ENCODE results near the gene DEFB129. TPM values are rescaled to one million over a fixed set of nuclear protein-coding genes. Genes with fewer than 3 reads are reported as not detected.

Gene DEFB129
- total RNA-seq, 1 experiment from 2014 or later = not detected

DNA sequence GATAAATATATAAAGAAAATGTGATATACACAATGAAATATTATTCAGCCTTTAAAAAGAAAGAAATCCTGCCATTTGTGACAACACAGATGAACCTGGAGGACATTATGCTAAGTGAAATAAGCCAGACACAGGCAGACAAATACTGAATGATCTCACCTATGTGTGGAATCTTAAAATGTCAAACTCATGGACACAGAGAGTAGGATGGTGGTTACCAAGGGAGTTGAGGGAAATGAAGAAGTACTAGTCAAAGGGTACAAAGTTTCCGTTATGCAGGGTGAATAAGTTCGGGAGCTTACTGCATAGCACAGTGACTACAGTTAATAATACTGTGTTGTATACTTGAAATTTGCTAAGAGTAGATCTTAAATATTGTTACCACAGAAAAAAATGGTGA lies 15.8 kb downstream of the DEFB129 start:
- H3K4me3 Mint-ChIP-seq = no peak overlapping the region
- no peak for TF ChIP-seq ZNF416 (CRISPR knock-in tag; IDR thresholded peaks at IDR 0.05)
- TF ChIP-seq, protein P1, sequence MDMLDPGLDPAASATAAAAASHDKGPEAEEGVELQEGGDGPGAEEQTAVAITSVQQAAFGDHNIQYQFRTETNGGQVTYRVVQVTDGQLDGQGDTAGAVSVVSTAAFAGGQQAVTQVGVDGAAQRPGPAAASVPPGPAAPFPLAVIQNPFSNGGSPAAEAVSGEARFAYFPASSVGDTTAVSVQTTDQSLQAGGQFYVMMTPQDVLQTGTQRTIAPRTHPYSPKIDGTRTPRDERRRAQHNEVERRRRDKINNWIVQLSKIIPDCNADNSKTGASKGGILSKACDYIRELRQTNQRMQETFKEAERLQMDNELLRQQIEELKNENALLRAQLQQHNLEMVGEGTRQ (CRISPR knock-in tag; IDR thresholded peaks at IDR 0.05) = no peak
- no peak for TF ChIP-seq ETV6 (CRISPR knock-in tag; IDR thresholded peaks at IDR 0.05)
- TF ChIP-seq IRF2 (CRISPR knock-in tag; IDR thresholded peaks at IDR 0.05; ENCODE audit: borderline replicate concordance, low read depth) = no peak
- ChIA-PET POLR2A (no interaction called here), CTCF (interaction anchor here (1.0 kb wide), 1 partner anchor 36 kb away, joined by 3 read pairs; no protein-coding TSS in a partner anchor)
- H3K4me1 Mint-ChIP-seq = no peaks in the 10 kb centered on the region
- DNase-seq (ENCODE audit: low spot score) (no peak), ATAC-seq (no peak)
- H3K9me3 Mint-ChIP-seq = no peaks in the 10 kb centered on the region
- peaks cover 99% of the 10 kb centered on the region for H3K27me3 Mint-ChIP-seq (ENCODE audit: low read depth)
- H3K27ac Mint-ChIP-seq = no peak overlapping the region
- H3K36me3 Mint-ChIP-seq = no peaks in the 10 kb centered on the region

DNA sequence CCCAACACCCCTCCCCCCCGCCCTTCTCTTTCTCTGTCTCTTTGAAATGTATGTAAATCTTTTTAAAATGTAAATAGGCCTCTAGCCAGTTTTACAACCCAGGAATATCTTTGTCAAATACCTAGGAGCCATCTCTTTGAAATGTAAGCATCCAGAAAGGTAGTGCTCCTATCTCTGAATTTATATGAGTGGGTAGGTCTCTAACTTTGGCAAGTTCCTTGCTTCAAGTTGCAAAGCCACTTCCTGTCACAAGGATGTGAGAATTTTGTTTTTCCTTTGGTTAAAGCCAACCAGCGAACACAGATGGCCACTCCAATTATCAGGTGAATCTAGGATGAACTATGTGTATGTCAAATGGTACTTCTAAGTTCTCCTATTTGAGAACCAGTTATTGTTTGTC lies 24.3 kb downstream of the DEFB129 start:
- Mint-ChIP-seq H3K27ac (no peak overlapping the region), H3K4me1 (peaks cover 7% of the 10 kb centered on the region), H3K9me3 (no peaks in the 10 kb centered on the region), H3K4me3 (no peak overlapping the region), H3K36me3 (no peaks in the 10 kb centered on the region), H3K27me3 (ENCODE audit: low read depth) (peaks cover 98% of the 10 kb centered on the region)
- ChIA-PET POLR2A (no interaction called here), CTCF (no interaction called here)
- TF ChIP-seq NR2C2 (CRISPR knock-in tag; IDR thresholded peaks at IDR 0.05) = no peak
- TF ChIP-seq, protein P2, sequence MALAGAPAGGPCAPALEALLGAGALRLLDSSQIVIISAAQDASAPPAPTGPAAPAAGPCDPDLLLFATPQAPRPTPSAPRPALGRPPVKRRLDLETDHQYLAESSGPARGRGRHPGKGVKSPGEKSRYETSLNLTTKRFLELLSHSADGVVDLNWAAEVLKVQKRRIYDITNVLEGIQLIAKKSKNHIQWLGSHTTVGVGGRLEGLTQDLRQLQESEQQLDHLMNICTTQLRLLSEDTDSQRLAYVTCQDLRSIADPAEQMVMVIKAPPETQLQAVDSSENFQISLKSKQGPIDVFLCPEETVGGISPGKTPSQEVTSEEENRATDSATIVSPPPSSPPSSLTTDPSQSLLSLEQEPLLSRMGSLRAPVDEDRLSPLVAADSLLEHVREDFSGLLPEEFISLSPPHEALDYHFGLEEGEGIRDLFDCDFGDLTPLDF (CRISPR knock-in tag; IDR thresholded peaks at IDR 0.05) = no peak
- TF ChIP-seq ZNF317 (CRISPR knock-in tag; IDR thresholded peaks at IDR 0.05; ENCODE audit: borderline replicate concordance, low read depth) = no peak
- no peak for TF ChIP-seq SP1 (CRISPR knock-in tag; conservative IDR thresholded peaks at IDR 0.05)
- TF ChIP-seq ETV6 (CRISPR knock-in tag; IDR thresholded peaks at IDR 0.05) = no peak
- TF ChIP-seq, protein P3, sequence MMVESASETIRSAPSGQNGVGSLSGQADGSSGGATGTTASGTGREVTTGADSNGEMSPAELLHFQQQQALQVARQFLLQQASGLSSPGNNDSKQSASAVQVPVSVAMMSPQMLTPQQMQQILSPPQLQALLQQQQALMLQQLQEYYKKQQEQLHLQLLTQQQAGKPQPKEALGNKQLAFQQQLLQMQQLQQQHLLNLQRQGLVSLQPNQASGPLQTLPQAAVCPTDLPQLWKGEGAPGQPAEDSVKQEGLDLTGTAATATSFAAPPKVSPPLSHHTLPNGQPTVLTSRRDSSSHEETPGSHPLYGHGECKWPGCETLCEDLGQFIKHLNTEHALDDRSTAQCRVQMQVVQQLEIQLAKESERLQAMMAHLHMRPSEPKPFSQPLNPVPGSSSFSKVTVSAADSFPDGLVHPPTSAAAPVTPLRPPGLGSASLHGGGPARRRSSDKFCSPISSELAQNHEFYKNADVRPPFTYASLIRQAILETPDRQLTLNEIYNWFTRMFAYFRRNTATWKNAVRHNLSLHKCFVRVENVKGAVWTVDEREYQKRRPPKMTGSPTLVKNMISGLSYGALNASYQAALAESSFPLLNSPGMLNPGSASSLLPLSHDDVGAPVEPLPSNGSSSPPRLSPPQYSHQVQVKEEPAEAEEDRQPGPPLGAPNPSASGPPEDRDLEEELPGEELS (CRISPR knock-in tag; IDR thresholded peaks at IDR 0.05) = no peak
- TF ChIP-seq ZNF219 (CRISPR knock-in tag; IDR thresholded peaks at IDR 0.05; ENCODE audit: borderline replicate concordance) = no peak
- no peak for TF ChIP-seq TCF7 (CRISPR knock-in tag; IDR thresholded peaks at IDR 0.05; ENCODE audit: low read depth)
- no peak for TF ChIP-seq MXD4 (CRISPR knock-in tag; IDR thresholded peaks at IDR 0.05; ENCODE audit: borderline replicate concordance)
- TF ChIP-seq, protein P4, sequence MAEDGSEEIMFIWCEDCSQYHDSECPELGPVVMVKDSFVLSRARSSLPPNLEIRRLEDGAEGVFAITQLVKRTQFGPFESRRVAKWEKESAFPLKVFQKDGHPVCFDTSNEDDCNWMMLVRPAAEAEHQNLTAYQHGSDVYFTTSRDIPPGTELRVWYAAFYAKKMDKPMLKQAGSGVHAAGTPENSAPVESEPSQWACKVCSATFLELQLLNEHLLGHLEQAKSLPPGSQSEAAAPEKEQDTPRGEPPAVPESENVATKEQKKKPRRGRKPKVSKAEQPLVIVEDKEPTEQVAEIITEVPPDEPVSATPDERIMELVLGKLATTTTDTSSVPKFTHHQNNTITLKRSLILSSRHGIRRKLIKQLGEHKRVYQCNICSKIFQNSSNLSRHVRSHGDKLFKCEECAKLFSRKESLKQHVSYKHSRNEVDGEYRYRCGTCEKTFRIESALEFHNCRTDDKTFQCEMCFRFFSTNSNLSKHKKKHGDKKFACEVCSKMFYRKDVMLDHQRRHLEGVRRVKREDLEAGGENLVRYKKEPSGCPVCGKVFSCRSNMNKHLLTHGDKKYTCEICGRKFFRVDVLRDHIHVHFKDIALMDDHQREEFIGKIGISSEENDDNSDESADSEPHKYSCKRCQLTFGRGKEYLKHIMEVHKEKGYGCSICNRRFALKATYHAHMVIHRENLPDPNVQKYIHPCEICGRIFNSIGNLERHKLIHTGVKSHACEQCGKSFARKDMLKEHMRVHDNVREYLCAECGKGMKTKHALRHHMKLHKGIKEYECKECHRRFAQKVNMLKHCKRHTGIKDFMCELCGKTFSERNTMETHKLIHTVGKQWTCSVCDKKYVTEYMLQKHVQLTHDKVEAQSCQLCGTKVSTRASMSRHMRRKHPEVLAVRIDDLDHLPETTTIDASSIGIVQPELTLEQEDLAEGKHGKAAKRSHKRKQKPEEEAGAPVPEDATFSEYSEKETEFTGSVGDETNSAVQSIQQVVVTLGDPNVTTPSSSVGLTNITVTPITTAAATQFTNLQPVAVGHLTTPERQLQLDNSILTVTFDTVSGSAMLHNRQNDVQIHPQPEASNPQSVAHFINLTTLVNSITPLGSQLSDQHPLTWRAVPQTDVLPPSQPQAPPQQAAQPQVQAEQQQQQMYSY (CRISPR knock-in tag; IDR thresholded peaks at IDR 0.05) = no peak
- TF ChIP-seq, protein P5, sequence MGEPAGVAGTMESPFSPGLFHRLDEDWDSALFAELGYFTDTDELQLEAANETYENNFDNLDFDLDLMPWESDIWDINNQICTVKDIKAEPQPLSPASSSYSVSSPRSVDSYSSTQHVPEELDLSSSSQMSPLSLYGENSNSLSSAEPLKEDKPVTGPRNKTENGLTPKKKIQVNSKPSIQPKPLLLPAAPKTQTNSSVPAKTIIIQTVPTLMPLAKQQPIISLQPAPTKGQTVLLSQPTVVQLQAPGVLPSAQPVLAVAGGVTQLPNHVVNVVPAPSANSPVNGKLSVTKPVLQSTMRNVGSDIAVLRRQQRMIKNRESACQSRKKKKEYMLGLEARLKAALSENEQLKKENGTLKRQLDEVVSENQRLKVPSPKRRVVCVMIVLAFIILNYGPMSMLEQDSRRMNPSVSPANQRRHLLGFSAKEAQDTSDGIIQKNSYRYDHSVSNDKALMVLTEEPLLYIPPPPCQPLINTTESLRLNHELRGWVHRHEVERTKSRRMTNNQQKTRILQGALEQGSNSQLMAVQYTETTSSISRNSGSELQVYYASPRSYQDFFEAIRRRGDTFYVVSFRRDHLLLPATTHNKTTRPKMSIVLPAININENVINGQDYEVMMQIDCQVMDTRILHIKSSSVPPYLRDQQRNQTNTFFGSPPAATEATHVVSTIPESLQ (CRISPR knock-in tag; IDR thresholded peaks at IDR 0.05) = no peak
- ATAC-seq = peak; percentile 67
- DNase-seq (ENCODE audit: low spot score) = no peak

Data from WTC11 (cell line).